ENCODE results near the gene ACKR1.

ACKR1 gene

GRCh38 chr1:159204161-159205141 lies at the start of gene ACKR1:
Gene ACKR1 (plus strand): TSS chr1:159204875. CDS start chr1:159204960, 85 bp downstream.
- TF ChIP-seq CTCF (IDR thresholded peaks at IDR 0.05; ENCODE audit: control extremely low read depth, extremely low read depth, low read depth, missing control alignments) = no peak
- ChIA-PET CTCF (interaction anchor here (1.4 to 5.7 kb wide), 3 partner anchors 10 to 72 kb away, joined by 8 to 46 read pairs (median 21); no protein-coding TSS in a partner anchor), POLR2A (no interaction called here)
- DNase-seq (ENCODE audit: extremely low spot score) = no peak

- ChIA-PET CTCF (interaction anchor here (0.6 to 7.7 kb wide), 22 partner anchors 9 to 731 kb away, joined by 3 to 145 read pairs (median 4); partner anchors contain the start of genes ACKR1 and CADM3), POLR2A (no interaction called here)
- peak; percentile 67 for DNase-seq (ENCODE audit: extremely low spot score)
- peak; percentile 99 for TF ChIP-seq CTCF (IDR thresholded peaks at IDR 0.05; ENCODE audit: control extremely low read depth, extremely low read depth, low read depth, missing control alignments)
These were observed 43.5 kb upstream of the ACKR1 start for GRCh38 chr1:159161001-159161718.

- DNase-seq (ENCODE audit: extremely low spot score) = no peak
- CTCF ChIA-PET = interaction anchor here (0.6 to 7.7 kb wide), 16 partner anchors 10 to 682 kb away, joined by 3 to 145 read pairs (median 6); partner anchors contain the start of genes ACKR1 and CADM3
- POLR2A ChIA-PET = no interaction called here
- no peak for TF ChIP-seq CTCF (IDR thresholded peaks at IDR 0.05; ENCODE audit: control extremely low read depth, extremely low read depth, low read depth, missing control alignments)
These were observed 43.0 kb upstream of the ACKR1 start for GRCh38 chr1:159161719-159162026.

- ChIA-PET POLR2A (no interaction called here), CTCF (interaction anchor here (0.6 to 7.7 kb wide), 7 partner anchors 9 to 636 kb away, joined by 3 to 145 read pairs (median 9); partner anchors contain the start of gene CADM3)
- no peak for DNase-seq (ENCODE audit: extremely low spot score)
- TF ChIP-seq CTCF (IDR thresholded peaks at IDR 0.05; ENCODE audit: control extremely low read depth, extremely low read depth, low read depth, missing control alignments) = no peak
These were observed 42.0 kb upstream of the ACKR1 start for GRCh38 chr1:159162516-159163265.

- no peak for TF ChIP-seq CTCF (IDR thresholded peaks at IDR 0.05; ENCODE audit: control extremely low read depth, extremely low read depth, low read depth, missing control alignments)
- DNase-seq (ENCODE audit: extremely low spot score) = no peak
These were observed 41.0 kb upstream of the ACKR1 start for GRCh38 chr1:159163614-159164228.

More at GRCh38 chr1:159163614-159164228, 41.0 kb upstream of the ACKR1 start:
- ChIA-PET POLR2A (no interaction called here), CTCF (interaction anchor here (1.2 to 7.7 kb wide), 3 partner anchors 30 to 48 kb away, joined by 3 to 145 read pairs (median 40); no protein-coding TSS in a partner anchor)
